ENCODE results near the gene FILIP1.

GRCh38 chr6:75437421-75437891 is 56.1 kb downstream of the FILIP1 start:
- no peak for TF ChIP-seq CTCF (conservative IDR thresholded peaks at IDR 0.05; ENCODE audit: low read length)
- TF ChIP-seq EZH2phosphoT487 (IDR thresholded peaks at IDR 0.05; ENCODE audit: borderline replicate concordance, low read depth, low read length), result no peak

Measured in OCI-LY7 (cell line).